GM19193 (cell line): Measurements from ENCODE around the gene C19orf44.

Experiments used
- POLR2A ChIP-seq: IDR thresholded peaks from 4 replicates; pipeline ENCODE4 v1.6.1; 2011; ENCODE audit not compliant: insufficient read depth, insufficient read length; ENCODE audit errors: extremely low read depth

C19orf44 gene

GRCh38 chr19:16462757-16463250, 33.4 kb upstream of the C19orf44 start:
- no peak for TF ChIP-seq POLR2A

GRCh38 chr19:16463341-16463990, 32.7 kb upstream of the C19orf44 start:
- no peak for TF ChIP-seq POLR2A

GRCh38 chr19:16463991-16464575, 32.1 kb upstream of the C19orf44 start:
- no peak for TF ChIP-seq POLR2A

- no peak for TF ChIP-seq POLR2A
Observed at GRCh38 chr19:16465239-16465638, 31.0 kb upstream of the C19orf44 start.

GRCh38 chr19:16467581-16467980, 28.6 kb upstream of the C19orf44 start:
- TF ChIP-seq POLR2A: no peak

- TF ChIP-seq POLR2A: no peak
Observed at GRCh38 chr19:16470541-16470910, 25.7 kb upstream of the C19orf44 start.

- no peak for TF ChIP-seq POLR2A
Observed at GRCh38 chr19:16470911-16471811, 25.0 kb upstream of the C19orf44 start.

GRCh38 chr19:16472992-16473391, 23.2 kb upstream of the C19orf44 start:
- no peak for TF ChIP-seq POLR2A

GRCh38 chr19:16473875-16474392, 22.3 kb upstream of the C19orf44 start:
- no peak for TF ChIP-seq POLR2A

- no peak for TF ChIP-seq POLR2A
Observed at GRCh38 chr19:16476401-16476800, 19.8 kb upstream of the C19orf44 start.

- no peak for TF ChIP-seq POLR2A
Observed at GRCh38 chr19:16477311-16477710, 18.9 kb upstream of the C19orf44 start.

GRCh38 chr19:16482745-16483144, 13.4 kb upstream of the C19orf44 start:
- TF ChIP-seq POLR2A: no peak

- TF ChIP-seq POLR2A: no peak
Observed at GRCh38 chr19:16496613-16496983, 404 bp downstream of the C19orf44 start.

GRCh38 chr19:16497042-16497441, 848 bp downstream of the C19orf44 start:
- no peak for TF ChIP-seq POLR2A

GRCh38 chr19:16497837-16498236, 1.6 kb downstream of the C19orf44 start:
- no peak for TF ChIP-seq POLR2A
